Esophagus squamous epithelium (tissue), 4 donors: ENCODE results near the gene CCK.

Experiments
- POLR2A ChIP-seq, 4 donors: fragments of 450-650 bp; IDR thresholded peaks; one replicate each; pipeline ENCODE4 v1.6.1; 2017; ENCODE audit warnings: antibody characterized with exemption in 4 of 4, mild to moderate bottlenecking in 4 of 4, moderate library complexity in 3 of 4
- TF ChIP-seq, protein P1 (sequence below), 6 experiments: fragments of 450-650 bp in 4 of 6; fragments of 200-600 bp in 2 of 6; sonication (generic) in 2 of 6; IDR thresholded peaks; one replicate each; pipeline ENCODE4 v1.5.1; 2016 to 2019; ENCODE audit warnings: antibody characterized with exemption in 6 of 6, mild to moderate bottlenecking in 4 of 6, moderate library complexity in 4 of 6

DNA sequence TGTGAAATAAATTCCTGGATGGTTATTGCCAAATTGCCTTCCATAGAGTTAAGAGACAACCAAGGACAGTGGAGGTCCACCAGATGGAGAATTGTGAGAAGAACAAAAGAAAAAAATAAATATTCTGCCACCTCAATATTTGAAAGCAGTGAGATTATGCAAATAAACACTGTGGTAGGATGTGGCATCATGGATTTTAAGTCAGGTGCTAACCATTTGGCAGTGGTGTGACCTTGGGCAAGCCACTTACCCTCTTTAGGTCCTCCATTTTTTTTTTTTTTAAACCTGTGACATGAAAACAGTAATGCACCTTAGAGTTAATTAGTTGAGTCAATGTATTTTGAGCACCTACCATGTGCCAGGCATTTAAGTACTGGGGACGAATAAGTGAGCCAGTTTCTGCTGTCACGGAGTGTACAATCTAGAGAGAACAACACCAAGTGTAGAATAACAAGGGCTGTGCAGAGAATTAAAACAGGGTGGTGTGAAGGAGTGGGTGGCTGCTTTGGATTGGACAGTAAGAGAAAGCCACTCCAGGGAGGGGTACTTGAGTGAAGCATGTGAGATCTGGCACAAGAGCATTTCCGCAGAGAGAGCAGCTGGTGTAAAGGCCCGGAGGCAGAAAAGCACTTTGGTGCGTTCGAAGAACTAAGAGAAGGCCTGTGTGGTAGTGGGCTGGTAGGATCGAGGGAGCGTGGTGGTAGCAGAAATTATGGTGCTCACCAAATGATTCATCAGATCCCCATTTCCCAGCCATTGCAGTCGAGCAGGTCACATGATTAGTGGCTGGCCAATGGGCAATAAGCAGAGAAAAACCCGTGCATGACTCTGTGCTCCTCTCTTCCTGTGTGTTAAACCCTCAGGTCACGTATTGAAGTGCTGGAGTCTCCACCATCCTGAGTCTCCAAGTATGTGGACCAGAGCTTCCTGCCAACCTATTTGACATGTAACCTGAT, 39.2 kb downstream of the CCK start:
- TF ChIP-seq, protein P1, sequence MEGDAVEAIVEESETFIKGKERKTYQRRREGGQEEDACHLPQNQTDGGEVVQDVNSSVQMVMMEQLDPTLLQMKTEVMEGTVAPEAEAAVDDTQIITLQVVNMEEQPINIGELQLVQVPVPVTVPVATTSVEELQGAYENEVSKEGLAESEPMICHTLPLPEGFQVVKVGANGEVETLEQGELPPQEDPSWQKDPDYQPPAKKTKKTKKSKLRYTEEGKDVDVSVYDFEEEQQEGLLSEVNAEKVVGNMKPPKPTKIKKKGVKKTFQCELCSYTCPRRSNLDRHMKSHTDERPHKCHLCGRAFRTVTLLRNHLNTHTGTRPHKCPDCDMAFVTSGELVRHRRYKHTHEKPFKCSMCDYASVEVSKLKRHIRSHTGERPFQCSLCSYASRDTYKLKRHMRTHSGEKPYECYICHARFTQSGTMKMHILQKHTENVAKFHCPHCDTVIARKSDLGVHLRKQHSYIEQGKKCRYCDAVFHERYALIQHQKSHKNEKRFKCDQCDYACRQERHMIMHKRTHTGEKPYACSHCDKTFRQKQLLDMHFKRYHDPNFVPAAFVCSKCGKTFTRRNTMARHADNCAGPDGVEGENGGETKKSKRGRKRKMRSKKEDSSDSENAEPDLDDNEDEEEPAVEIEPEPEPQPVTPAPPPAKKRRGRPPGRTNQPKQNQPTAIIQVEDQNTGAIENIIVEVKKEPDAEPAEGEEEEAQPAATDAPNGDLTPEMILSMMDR (IDR thresholded peaks at IDR 0.05): no peak
- no peak for TF ChIP-seq POLR2A (IDR thresholded peaks at IDR 0.05)
